ENCODE measurements around the gene SYCN.
"Not testable (repeated sequence)": the region's sequence is repeated elsewhere in the genome, so short reads cannot be mapped to it uniquely, and the experiment has no call there.

The SYCN gene, protein sequence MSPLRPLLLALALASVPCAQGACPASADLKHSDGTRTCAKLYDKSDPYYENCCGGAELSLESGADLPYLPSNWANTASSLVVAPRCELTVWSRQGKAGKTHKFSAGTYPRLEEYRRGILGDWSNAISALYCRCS

DNA sequence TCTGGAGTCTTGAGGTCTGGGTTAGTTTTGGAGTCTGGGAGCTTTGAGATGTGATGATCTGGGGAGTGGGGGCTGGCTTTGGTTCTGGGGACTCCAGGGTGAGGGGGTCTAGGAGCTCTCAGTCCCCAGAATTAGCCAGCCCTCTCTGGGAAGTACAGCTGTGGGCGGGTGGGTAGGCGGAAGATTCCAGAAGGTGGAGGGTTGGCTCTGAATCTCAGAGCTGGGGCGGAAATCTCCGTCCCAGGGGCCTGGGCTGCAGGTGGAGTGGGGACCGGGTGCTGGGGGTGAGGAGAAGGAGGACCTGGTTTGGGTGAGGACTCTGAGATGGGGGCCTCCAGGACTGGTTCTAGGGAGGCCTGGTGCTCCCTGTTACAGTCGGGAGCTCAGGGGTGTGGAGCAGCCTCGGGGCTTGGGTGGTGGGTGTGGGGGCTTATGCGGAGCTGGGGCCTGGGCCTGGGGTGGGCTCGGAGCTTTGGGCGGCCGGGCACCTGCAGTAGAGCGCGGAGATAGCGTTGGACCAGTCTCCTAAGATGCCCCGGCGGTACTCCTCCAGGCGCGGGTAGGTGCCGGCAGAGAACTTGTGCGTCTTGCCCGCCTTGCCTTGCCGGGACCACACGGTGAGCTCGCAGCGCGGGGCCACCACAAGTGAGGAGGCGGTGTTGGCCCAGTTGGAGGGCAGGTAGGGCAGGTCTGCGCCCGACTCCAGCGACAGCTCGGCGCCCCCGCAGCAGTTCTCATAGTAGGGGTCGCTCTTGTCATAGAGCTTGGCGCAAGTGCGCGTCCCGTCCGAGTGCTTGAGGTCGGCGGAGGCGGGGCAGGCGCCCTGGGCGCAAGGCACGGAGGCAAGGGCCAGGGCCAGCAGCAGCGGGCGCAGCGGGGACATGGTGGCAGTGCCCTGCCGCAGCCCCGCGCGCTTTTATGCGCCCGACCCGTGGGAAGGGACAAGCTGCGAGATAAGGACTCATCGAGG lies at the start of gene SYCN:
SYCN (minus strand) TSS at position 892 of the 970 bp plus-strand sequence; CDS start at position 883, 9 bp downstream.
- no peak for DNase-seq (ENCODE audit: low read depth in 2 of 2)

DNA sequence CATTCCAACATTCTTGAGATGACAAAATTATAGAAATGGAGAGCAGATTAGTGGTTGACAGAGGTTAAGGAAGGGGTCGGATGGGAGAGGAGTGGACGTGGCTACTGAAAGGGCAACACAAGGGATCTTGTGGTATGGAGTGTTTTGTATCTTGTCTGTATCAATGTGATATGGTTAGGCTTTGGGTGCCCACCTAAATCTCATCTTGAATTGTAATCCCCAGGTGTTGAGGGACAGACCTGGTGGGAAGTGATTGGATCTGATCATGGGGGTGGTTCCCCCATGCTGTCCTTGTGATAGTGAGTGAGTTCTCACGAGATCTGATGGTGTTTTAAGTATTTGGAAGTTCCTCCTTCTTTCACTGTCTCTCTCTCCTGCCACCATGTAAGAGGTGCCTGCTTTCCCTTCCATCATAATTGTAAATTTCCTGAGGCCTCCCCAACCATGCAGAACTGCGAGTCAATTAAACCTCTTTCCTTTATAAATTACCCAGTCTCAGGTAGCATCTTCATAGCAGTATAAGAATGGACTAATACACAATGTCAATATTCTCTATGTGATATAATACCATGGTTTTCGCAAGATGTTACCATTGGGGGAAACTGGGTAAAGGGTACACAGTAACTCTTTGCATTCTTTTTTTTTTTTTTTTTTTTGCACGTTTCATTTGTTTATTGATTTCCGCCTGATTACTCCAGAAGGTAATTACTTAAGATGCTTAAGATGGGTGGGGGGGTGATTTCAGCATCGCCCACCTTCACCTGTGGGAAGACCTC lies 49.5 kb upstream of the SYCN start:
- no peak for DNase-seq (ENCODE audit: low read depth in 2 of 2)

DNA sequence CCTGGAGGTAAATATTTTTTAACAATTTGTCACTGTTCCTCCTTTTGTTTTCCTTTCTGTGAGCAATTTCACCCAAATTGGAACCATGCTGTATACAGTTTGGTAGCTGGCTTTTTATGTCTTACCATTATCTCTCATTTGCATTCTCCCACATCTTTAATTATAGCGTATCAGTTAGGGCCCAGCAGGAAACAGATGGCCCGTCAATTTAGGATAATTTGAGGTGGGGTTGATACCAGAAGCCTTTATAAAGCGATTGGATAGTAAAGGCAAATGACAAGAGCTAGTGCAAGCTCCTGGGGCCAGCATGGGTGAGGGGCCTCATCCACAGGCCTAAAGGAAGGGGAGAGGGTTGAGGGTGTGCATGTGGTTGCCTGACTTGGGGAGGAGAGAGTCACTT lies 48.4 kb upstream of the SYCN start:
- DNase-seq (ENCODE audit: low read depth in 2 of 2), result no peak

DNA sequence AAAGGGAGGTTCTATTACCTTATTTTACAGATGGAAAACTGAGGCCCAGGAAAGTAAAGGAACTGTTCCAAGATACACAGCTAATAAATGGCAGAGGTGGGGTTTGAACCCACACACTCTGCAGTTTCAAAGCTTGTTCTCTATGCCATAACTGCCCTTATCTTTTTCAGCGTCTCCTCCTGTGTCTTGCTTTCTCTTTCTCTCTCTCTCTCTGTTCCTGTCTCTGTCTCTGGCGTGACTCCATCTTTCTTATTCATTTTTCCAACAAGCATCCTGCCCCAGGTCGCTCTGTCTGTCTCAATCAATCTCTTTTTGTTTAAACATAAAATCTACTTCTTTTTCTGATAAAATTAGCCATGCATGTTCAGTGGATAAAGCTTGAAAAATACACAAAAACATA lies 47.8 kb upstream of the SYCN start:
- no peak for DNase-seq (ENCODE audit: low read depth in 2 of 2)

DNA sequence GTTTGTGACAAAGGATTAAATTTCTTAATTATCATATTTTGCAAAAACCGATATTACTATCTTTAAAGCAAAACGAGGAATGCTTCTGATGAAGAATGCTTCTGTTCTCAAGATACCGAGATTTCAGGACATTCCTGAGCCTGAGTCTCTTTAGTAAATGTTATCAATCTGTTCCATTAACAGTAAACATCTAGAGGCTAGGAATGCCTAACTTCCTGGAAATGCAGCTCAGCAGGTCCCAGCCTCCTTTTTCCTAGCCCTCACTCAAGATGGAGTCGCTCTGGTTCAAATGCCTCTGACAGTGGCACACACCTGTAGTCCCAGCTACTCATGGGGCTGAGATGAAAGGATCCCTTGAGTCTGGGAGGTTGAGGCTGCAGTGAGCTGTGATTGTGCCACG lies 47.0 kb upstream of the SYCN start:
- DNase-seq (ENCODE audit: low read depth in 2 of 2), result no peak

DNA sequence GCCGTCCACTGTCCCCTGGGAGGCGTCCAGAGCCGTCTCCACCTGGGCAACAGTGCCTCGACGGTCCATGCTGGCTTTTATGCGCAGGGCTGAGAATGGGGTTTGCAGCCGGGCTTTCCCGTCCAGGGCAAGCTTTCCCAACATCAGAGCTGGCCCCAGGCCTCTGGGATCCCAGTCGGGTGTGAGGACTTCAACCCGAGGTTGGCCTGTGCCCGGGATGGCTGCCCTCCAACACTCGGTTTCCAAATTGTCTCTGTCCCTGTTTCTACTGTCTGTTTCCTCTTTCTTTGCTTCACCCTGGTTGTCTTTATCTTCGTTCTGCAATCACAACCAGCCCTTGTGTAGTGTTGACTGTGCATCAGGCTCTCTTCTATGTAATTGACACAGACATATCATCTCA lies 44.7 kb upstream of the SYCN start, which contains the start of gene IFNL4:
IFNL4 (minus strand) TSS at position 51 of the 400 bp plus-strand sequence.
- no peak for DNase-seq (ENCODE audit: low read depth in 2 of 2)

DNA sequence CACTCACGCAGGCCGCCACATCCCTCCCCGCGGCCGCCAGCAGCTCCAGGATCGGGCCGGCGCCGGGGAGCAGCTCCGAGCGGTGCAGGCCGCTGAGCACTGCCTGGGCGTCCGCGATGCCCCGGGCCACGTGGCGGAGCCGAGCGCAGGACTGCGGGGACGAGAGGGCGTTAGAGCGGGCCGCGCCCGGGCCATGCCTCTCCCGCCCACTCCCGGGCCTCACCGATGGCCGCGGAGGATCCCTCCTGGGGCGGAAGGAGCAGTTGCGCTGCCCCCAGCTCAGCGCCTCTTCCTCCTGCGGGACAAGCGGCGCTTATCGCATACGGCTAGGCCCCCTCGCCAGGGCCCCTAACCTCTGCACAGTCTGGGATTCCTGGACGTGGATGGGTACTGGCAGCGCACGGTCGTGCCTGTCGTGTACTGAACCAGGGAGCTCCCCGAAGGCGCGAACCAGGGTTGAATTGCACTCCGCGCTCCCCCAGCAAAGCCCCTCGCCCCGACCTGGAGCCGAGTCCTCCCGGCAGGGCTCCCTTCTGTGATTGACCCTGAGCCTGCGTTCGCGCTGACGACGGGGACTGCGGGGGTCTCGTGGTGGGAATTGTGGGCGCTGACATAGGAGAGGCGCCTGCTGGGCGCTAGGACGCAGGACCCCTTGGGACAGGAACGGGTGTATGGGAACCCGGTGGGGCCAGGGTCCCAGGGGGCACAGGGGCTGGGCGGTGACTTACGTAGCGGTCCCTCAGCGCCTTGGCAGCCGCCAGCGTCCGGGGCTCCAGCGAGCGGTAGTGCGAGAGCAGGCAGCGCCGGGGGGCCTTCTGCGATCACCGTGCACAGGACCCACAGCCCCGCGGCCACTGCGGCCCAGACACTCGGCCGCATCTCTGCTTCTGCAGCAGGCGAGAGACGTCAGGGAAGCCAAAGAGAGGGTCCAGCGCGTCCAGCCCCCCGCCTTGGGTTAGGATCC lies 43.9 kb upstream of the SYCN start:
- no peak for DNase-seq (ENCODE audit: low read depth in 2 of 2)

DNA sequence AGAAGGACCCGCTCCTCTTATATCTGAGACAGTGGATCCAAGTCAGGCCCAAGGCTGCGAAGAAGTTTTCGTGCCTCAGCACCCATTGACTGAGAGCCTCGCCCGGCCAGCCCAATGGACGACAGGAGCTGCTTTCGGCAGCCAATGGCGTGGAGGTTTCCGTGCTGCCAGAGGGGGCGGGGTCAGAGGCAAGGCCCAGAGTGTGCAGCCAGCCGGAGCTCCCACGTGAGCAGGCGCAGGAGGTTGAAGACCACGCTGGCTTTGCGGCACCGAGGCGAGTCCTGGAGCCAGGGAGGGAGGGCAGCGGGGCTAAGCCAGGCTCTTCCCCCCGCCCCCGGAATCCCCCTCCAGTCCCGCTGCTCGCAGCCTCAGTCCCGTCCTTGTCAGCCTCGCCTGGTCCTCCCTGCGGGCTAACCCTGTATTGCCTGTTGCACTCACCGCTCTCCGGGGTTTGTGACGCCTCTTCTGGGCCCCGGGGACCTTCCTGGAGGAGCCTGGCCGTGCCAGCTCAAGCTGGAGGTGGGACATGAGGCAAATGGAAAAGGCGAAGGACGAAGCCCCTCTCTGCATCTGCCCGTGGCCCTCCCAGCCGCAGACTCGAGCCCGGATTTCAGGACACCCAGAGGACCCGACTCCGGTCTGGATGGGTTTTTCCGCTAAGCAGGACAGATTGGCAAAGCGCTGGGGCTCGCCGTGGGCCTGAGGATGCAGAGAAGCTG lies 43.0 kb upstream of the SYCN start:
- DNase-seq (ENCODE audit: low read depth in 2 of 2), result peak in 1 of 2 donors; percentile 21

DNA sequence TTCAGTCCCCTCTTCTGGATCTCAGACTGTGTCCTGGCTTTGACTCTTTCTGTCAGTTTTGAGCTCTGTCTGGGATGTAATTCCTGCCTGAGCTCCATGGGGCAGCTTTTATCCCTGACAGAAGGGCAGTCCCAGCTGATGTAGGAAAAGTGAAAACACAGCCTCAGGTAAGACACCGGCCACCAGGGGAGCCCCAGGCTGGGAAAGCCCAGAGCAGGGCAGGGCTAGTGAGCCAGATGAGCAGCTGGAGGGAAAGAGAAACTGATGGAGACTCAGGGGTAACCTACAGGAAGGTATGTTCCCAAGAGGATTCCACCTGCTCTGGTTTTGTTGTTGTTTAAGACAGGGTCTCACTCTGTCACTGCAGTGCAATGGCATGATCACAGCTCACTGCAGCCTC lies 41.1 kb upstream of the SYCN start:
- DNase-seq (ENCODE audit: low read depth in 2 of 2), result not testable (repeated sequence)

DNA sequence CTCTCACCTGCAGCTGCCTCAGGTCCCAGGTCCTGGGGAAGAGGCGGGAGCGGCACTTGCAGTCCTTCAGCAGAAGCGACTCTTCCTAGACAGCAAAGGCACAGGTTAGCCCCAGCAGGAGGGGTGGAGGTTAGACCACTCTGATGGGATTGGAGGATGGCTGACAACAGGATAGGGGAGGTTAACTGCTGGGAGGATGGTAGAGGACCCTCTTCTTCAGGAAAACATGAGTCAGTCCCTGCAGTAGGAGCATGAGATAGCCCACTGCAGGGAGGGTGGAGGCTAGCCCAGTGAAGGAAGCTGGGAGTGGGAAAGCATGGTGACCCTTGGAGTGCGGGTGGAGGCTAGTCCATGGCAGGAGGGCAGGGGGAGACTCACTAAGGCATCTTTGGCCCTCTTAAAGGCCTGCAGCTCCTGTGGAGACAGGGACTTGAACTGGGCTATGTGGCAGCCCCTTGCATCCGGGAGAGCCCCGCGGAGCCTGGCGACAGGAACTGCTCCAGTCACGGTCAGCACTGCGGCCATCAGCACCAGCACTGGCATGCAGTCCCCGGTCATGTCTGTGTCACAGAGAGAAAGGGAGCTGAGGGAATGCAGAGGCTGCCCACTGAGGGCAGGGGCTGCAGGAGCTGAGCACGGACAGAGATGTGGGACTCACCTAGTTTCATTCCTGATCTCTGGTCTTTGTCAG lies 40.5 kb upstream of the SYCN start, which contains the start of gene IFNL3:
IFNL3 (minus strand) TSS at position 597 of the 691 bp plus-strand sequence; CDS start at position 558, 39 bp downstream.
- DNase-seq (ENCODE audit: low read depth in 2 of 2), result not testable (repeated sequence)

DNA sequence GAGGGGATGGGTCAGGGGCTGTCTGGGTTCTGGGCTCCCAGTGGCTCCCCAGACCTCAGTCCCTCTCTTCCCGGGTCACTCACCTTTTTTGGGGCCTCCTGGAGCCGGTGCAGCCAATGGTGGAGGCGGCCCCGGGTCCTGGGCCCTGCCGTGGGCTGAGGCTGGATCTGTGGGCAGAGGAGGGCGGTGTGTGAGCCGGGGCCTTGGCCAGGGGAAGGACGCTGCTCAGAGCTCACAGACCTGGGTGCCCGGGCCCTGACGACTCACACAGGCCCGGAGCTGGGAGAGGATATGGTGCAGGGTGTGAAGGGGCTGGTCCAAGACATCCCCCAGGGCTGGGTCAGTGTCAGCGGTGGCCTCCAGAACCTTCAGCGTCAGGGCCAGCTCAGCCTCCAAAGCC lies 39.7 kb upstream of the SYCN start:
- not testable (repeated sequence) for DNase-seq (ENCODE audit: low read depth in 2 of 2)

DNA sequence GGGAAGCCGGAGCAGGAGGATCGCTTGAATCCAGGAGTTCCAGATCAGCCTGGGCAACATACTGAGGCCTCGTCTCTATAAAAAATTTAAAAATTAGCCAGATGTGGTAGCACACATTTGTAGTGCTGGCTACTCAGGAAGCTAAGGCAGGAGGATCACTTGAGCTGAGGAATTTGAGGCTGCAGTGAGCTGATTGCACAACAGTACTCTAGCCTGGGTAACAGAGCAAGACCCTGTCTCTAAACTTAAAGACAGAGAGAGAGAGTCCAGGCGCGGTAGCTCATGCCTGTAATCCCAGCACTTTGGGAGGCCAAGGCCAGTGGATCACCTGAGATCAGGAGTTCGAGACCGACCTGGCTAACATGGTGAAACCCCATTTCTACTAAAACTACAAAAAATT lies 36.4 kb upstream of the SYCN start:
- no peak for DNase-seq (ENCODE audit: low read depth in 2 of 2)

DNA sequence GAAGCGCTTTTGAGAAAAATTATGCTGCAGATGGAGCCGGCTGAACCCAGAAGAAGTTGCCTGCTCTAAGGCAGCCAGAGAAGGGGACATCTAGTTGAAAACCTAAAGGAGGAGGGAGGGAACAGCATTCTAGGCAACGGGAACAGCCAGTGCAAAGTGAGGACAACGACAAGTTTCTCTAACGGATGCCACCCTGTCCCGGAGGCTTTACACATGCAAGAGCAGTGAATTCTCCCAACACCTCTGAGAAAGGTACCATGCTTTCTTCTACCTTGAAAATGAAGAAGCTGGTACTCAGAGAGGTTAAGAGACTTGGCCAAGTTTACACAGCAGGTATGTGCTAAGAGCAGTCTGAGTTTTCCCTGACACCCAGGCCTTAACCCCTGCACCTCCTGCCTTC lies 34.9 kb upstream of the SYCN start:
- no peak for DNase-seq (ENCODE audit: low read depth in 2 of 2)

DNA sequence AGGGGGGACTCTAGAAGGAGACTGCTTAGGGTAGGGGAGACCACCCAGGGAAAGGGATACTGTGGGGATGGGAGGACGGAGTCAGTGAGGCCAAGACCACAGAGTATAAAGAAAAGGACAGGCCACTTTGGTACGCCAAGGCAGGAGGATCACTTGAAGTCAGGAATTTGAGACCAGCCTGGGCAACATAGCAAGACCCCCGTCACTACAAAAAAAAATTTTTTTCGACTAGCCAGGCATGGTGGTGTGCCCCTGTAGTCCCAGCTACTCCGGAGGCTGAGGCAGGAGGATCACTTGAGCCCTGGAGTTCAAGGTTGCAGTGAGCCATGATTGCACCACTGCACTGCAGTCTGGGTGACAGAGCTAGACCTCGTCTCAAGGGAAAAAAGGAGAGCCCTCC lies 34.1 kb upstream of the SYCN start:
- DNase-seq (ENCODE audit: low read depth in 2 of 2), result no peak

DNA sequence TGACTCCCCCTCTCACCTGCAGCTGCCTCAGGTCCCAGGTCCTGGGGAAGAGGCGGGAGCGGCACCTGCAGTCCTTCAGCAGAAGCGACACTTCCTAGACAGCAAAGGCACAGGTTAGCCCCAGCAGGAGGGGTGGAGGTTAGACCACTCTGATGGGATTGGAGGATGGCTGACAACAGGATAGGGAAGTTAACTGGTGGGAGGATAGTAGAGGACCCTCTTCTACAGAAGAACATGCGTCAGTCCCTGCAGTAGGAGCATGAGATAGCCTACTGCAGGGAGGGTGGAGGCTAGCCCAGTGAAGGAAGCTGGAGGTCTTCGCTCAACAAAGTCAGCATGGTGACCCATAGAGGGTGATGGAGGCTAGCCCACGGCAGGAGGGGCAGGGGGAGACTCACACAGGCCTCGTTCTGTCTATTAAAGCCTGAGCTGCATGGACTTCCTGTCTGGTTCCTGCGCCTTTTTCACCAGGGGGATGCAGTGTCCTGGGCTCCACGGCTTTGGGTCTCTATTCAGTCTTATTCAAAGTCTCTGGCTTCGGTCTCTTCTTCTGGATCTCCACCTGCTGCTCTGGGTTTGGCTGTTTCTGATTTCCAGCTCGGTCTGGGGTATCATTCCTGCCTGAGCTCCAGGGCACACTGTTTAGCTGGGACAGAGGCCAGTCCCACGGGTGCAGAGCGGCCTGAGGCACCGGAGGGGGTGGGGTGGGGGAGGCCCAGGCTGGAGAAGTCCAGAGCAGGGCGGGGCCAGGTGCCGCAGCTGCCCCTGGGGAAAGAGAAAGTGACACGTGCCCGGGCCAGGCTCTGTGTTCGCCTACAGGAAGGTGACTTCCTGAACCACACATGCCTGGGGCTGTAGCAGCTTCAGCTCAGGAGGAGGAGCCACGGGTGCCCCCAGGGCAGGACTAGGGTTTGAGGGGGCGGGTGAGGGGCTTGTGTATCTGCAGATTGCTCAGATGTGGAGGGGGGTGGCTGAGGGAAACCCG lies 33.4 kb upstream of the SYCN start:
- peak in 1 of 2 donors; percentile 20 for DNase-seq (ENCODE audit: low read depth in 2 of 2)

DNA sequence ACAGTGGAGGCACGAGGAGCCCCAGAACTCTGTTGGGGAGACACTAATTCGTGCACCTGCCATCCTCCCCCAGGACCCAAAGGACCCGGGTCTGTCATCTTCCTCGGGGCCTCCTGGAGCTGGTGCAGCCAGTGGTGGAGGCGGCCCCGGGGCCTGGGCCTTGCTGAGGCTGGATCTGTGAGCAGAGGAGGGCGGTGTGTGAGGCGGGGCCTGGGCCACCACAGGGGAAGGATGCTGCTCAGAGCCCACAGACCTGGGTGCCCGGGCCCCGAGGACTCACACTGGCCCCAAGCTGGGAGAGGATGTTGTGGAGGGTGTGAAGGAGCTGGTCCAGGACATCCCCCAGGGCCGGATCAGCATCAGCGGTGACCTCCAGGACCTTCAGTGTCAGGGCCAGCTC lies 32.5 kb upstream of the SYCN start:
- DNase-seq (ENCODE audit: low read depth in 2 of 2), result no peak

DNA sequence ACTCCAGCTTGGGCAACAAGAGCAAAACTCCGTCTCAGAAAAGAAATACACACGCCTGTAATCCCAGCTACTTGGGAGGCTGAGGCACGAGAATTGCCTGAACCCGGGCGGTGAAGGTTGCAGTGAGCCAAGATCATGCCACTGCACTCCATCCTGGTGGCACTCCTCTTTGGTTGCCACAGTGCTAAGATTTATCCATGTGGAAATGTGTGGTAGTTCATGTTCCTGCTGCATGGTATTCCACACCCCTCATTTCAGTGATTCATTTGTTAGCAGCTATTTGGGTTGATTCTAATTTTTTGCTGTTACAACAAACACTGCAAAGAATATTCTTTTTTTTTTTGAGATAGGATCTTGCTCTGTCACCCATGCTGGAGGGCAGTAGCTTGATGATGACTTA lies 28.6 kb upstream of the SYCN start:
- no peak for DNase-seq (ENCODE audit: low read depth in 2 of 2)

DNA sequence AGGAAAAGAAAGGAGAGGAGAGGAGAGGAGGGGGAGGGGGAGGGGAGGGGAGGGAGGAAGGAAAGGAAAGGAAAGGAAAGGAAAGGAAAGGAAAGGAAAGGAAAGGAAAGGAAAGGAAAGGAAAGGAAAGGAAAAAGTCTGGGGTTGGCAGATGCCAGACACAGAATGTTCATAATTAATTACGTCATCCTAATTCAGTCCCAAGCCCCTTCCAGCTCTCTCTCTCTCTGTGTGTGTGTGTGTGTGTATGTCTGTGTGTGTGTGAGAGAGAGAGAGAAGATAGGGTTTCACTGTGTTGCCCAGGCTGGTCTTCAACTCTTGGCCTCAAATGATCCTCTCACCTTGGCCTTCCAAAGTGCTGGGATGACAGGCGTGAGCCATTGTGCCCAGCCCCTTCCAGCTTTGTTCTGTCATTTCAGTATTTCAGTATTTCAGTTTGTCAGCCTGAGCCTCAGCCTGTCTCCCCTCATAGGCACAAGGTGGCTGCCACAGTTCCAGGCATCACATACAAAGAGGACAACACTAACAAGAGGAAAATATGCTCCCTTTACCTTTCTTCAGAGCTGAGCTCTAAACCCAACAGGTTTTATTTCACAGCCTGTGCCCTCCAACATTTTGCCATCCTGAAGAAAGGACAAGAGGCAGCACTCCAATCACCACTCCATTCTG lies 26.2 kb upstream of the SYCN start:
- DNase-seq (ENCODE audit: low read depth in 2 of 2), result no peak

Data from stimulated activated CD4-positive, alpha-beta T cell treated with anti-CD3 and anti-CD28 coated beads, Interleukin-1b, Interleukin-23, amount 100 ng/mL, for 1 hour (primary cell).